Inflammatory macrophage (primary cell): ENCODE results near the gene TRIM49D2.
"Not testable (repeated sequence)": the region's sequence is repeated elsewhere in the genome, so short reads cannot be mapped to it uniquely, and the experiment has no call there.

Source experiments
- DNase-seq, 2 donors: peaks; one replicate each; pipeline ENCODE4 v3.0.0-alpha.2; 2020 to 2022
- total RNA-seq, 18 experiments: gene quantifications; one replicate each; lab custom pipeline; 2026; ENCODE audit warnings: mixed read lengths in 6 of 18, inconsistent platforms in 2 of 18; lab: John Stamatoyannopoulos, UW

TRIM49D2 gene
- total RNA-seq: 0 reads per million in 18 experiments

GRCh38 chr11:89923764-89924163 is at the start of gene TRIM49D2:
TSS of gene TRIM49D2 (plus strand) at chr11:89924064. CDS start at chr11:89926762, 2,698 bp downstream.
- DNase-seq: not testable (repeated sequence)

- not testable (repeated sequence) for DNase-seq
Measured at GRCh38 chr11:89877511-89877910, 46.4 kb upstream of the TRIM49D2 start.

GRCh38 chr11:89893245-89893644 is 30.6 kb upstream of the TRIM49D2 start:
- not testable (repeated sequence) for DNase-seq

GRCh38 chr11:89900809-89901208 is 23.1 kb upstream of the TRIM49D2 start:
- DNase-seq: not testable (repeated sequence)

GRCh38 chr11:89922195-89922660 is 1.6 kb upstream of the TRIM49D2 start, which contains the start of gene TRIM49D1:
TSS of gene TRIM49D1 (minus strand) at chr11:89922245. CDS start at chr11:89917710, 4,535 bp downstream.
- no peak for DNase-seq

GRCh38 chr11:89960833-89961232 is 37.0 kb downstream of the TRIM49D2 start:
- not testable (repeated sequence) for DNase-seq

GRCh38 chr11:89965737-89966136 is 41.9 kb downstream of the TRIM49D2 start, which contains the start of gene TRIM64:
TSS of gene TRIM64 (plus strand) at chr11:89966037. CDS start at chr11:89968504, 2,467 bp downstream.
- DNase-seq: not testable (repeated sequence)
